RWPE1 (cell line): ENCODE data around the gene INO80E.

Source experiments
- CTCF ChIA-PET: fragments of 350-600 bp; sonication (Branson Sonifier 250); formaldehyde crosslinking; extraction: SDS; loops from one replicate; lab custom pipeline; 2021; lab: Yijun Ruan, JAX
- POLR2A ChIA-PET: fragments of 400-600 bp; formaldehyde crosslinking; extraction: SDS; loops from one replicate; lab custom pipeline; 2020; ENCODE audit warnings: antibody characterized with exemption; ENCODE audit not compliant: low non-redundant PET; lab: Yijun Ruan, JAX
- DNase-seq: peaks from one replicate; pipeline ENCODE4 v3.0.0; 2012; ENCODE audit warnings: low spot score
- H3K27ac ChIP-seq: fragments of 450-650 bp; 2 replicates; pipeline ENCODE4 v1.5.1; 2017
- CTCF ChIP-seq: fragments of 450-650 bp; conservative IDR thresholded peaks from 2 replicates; pipeline ENCODE4 v1.5.1; 2017; ENCODE audit warnings: low read depth, mild to moderate bottlenecking

Gene INO80E, protein sequence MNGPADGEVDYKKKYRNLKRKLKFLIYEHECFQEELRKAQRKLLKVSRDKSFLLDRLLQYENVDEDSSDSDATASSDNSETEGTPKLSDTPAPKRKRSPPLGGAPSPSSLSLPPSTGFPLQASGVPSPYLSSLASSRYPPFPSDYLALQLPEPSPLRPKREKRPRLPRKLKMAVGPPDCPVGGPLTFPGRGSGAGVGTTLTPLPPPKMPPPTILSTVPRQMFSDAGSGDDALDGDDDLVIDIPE

GRCh38 chr16:29995911-29996765 is at the start of gene INO80E:
Gene INO80E (plus strand): TSS chr16:29996241. CDS start chr16:29996311, 70 bp downstream.
- CTCF ChIA-PET, result interaction anchor here (1.0 kb wide), 2 partner anchors 10 to 36 kb away, joined by 4 to 6 read pairs; no protein-coding TSS in a partner anchor

DNA sequence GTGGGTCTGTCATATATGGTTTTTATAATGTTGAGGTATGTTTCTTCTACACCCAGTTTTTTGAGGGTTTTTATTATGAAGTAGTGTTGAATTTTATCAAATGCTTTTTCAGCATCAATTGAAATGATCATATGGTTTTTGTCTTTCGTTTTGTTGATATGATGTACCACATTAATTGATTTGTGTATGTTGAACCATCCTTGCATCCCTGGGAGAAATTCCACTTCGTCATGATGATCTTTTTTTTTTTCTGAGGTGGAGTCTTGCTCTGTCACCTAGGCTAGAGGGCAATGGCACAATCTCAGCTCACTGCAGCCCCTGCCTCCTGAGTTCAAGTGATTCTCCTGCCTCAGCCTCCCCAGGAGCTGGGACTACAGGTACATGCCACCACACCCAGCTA is 48.1 kb upstream of the INO80E start:
- TF ChIP-seq CTCF, result no peak
- ChIA-PET POLR2A (no interaction called here), CTCF (interaction anchor here (0.6 kb wide), 1 partner anchor 13 kb away, joined by 3 read pairs; no protein-coding TSS in a partner anchor)
- no peak for DNase-seq
- H3K27ac ChIP-seq, result no peak overlapping the region

More at GRCh38 chr16:29995911-29996765, at the start of gene INO80E:
- peak within 1 kb of the TSS; percentile 97 for H3K27ac ChIP-seq
- no peak for TF ChIP-seq CTCF
- peak; percentile 97 for DNase-seq
- POLR2A ChIA-PET, result no interaction called here

- CTCF ChIA-PET, result interaction anchor here (1.1 kb wide), 1 partner anchor 11 kb away, joined by 8 read pairs; the partner anchor contains the start of gene TMEM219
- H3K27ac ChIP-seq, result no peak overlapping the region
- no peak for TF ChIP-seq CTCF
- no peak for DNase-seq
- POLR2A ChIA-PET, result interaction anchor here (0.6 to 1.8 kb wide), 2 partner anchors 11 to 130 kb away, joined by 3 to 5 read pairs; partner anchors contain the start of gene TMEM219
Observed at GRCh38 chr16:29950806-29951461, 45.1 kb upstream of the INO80E start.

DNA sequence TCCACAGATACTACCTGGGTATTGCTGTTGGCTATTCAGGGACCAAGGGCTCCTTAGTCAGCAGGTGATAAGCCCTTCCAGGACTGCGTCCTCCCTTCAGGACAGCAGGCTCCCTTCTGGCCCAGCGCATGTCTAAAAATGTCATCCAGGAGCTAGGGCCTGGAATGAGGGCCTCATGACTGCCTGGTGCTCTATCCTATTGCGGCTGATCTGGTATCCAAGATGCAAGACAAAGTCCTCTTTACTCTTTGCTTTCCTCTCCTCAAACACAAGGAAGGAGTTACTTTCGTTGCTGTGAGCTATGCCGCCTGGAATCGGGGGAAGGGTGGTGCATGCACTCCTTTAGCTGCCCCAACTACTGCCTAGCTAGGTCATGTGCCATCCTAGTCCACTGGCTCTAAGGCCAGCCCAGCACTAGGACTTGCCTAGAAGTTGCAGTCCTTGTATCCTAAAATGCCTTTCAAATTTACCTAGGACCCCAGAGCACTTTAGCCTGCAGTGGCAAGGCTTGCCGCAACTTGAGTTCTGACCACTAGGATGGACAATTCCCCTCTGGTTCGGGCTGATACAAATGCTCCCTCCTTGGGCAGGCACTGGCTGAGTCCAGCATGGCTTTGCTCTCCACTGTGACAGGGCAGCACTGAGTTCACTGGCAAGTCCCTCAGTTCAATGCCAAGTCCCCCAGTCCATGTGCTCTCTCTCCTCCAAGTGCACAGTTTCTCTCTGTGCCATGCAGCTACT is 44.2 kb upstream of the INO80E start:
- DNase-seq, result no peak
- no peak overlapping the region for H3K27ac ChIP-seq
- CTCF ChIA-PET, result interaction anchor here (1.1 kb wide), 1 partner anchor 10 kb away, joined by 8 read pairs; the partner anchor contains the start of gene TMEM219
- no peak for TF ChIP-seq CTCF
- POLR2A ChIA-PET, result interaction anchor here (1.8 kb wide), 1 partner anchor 10 kb away, joined by 5 read pairs; the partner anchor contains the start of gene TMEM219

DNA sequence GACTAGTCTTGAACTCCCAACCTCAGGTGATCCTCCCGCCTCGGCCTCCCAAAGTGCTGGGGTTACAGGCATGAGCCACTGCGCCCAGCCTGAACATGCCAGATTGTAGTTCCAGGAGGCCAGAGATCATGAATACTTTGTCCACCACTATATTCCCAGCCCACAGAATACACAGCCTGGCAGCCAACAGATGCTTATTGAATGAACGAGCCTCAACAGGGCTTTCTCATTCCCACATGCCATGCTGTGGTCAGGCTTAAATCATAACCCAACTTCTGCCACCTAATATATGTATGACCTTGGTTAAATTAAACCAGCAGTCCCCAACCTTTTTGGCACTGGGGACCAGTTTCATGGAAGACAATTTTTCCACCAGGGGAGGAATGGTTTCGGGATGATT is 37.3 kb upstream of the INO80E start:
- ChIA-PET CTCF (interaction anchor here (0.6 kb wide), 1 partner anchor 240 kb away, joined by 4 read pairs; no protein-coding TSS in a partner anchor), POLR2A (interaction anchor here (0.5 kb wide), 1 partner anchor 32 kb away, joined by 4 read pairs; no protein-coding TSS in a partner anchor)
- H3K27ac ChIP-seq, result no peak overlapping the region
- no peak for TF ChIP-seq CTCF
- DNase-seq, result no peak
